H1 (cell line): ENCODE results near the gene TRPC1. TPM values are rescaled to one million over a fixed set of nuclear protein-coding genes. Genes with fewer than 3 reads are reported as not detected.

Experiments
- CTCF ChIA-PET: fragments of 300-600 bp; sonication (Branson Sonifier 250); formaldehyde crosslinking; loops from one replicate; lab custom pipeline; 2021; ENCODE audit not compliant: partially characterized antibody; lab: Charles Lee
- POLR2A ChIA-PET: fragments of 300-600 bp; sonication (Branson Sonifier 250); formaldehyde crosslinking; loops from one replicate; lab custom pipeline; 2021; ENCODE audit warnings: inconsistent platforms; ENCODE audit not compliant: partially characterized antibody; lab: Charles Lee
- DNase-seq, 2 experiments: peaks; one replicate each; pipeline versions ENCODE4 v3.0.0 to v3.0.0-alpha.2; 2010 to 2022; ENCODE audit warnings: low spot score in 2 of 2, low read depth in 1 of 2, mixed read lengths in 1 of 2
- FAIRE-seq: peaks from 2 replicates; lab custom pipeline; 2011; peaks lifted over from hg19 to GRCh38; lab: Jason Lieb, UNC
- H2AFZ ChIP-seq: 2 replicates; pipeline ENCODE4 v1.8.1; 2012; ENCODE audit warnings: low read length, inconsistent platforms
- H2AK5ac ChIP-seq: 2 replicates; pipeline ENCODE4 v1.6.1; 2013; ENCODE audit warnings: low read depth, low read length
- H2BK120ac ChIP-seq: replicated peaks from 2 replicates; pipeline ENCODE3; 2013; ENCODE audit warnings: low read depth, low read length, inconsistent platforms
- H2BK12ac ChIP-seq: 2 replicates; pipeline ENCODE4 v1.6.1; 2013; ENCODE audit warnings: low read depth, low read length
- H2BK15ac ChIP-seq: 2 replicates; pipeline ENCODE4 v1.6.1; 2013; ENCODE audit warnings: low read length
- H2BK20ac ChIP-seq: 2 replicates; pipeline ENCODE4 v1.6.1; 2013; ENCODE audit warnings: low read length
- H2BK5ac ChIP-seq: 2 replicates; pipeline ENCODE4 v1.6.1; 2013; ENCODE audit warnings: low read depth, low read length
- H3K14ac ChIP-seq: 2 replicates; pipeline ENCODE4 v1.6.1; 2013; ENCODE audit warnings: inconsistent platforms; ENCODE audit not compliant: insufficient read length
- H3K18ac ChIP-seq: 2 replicates; pipeline ENCODE4 v1.6.1; 2013; ENCODE audit warnings: low read length; ENCODE audit errors: extremely low read depth
- H3K23ac ChIP-seq: 2 replicates; pipeline ENCODE4 v1.6.1; 2013; ENCODE audit warnings: inconsistent platforms; ENCODE audit not compliant: insufficient read length
- H3K23me2 ChIP-seq: 2 replicates; pipeline ENCODE4 v1.6.1; 2013; ENCODE audit warnings: low read depth, low read length
- H3K27ac ChIP-seq: 2 replicates; pipeline ENCODE4 v1.6.1; 2011; ENCODE audit warnings: low read depth, low read length, inconsistent platforms
- H3K27me3 ChIP-seq, 4 experiments: replicated peaks in 1 of 4; 1 replicate in 1 of 4; 2 replicates in 3 of 4; pipeline versions ENCODE4 v1.6.1 to v1.8.1; 2011 to 2013; ENCODE audit warnings: low read length in 3 of 4, mild to moderate bottlenecking in 3 of 4, inconsistent platforms in 2 of 4, mixed read lengths in 2 of 4, moderate library complexity in 1 of 4; ENCODE audit not compliant: control insufficient read depth in 3 of 4, insufficient read depth in 3 of 4; ENCODE audit errors: extremely low read depth in 1 of 4
- H3K36me3 ChIP-seq, 4 experiments: 2 replicates each; pipeline versions ENCODE4 v1.6.1 to v1.8.1; 2011 to 2013; ENCODE audit warnings: mild to moderate bottlenecking in 4 of 4, low read length in 3 of 4, moderate library complexity in 2 of 4, control low read depth in 1 of 4, inconsistent platforms in 1 of 4; ENCODE audit not compliant: insufficient read depth in 4 of 4, control insufficient read depth in 2 of 4
- H3K4ac ChIP-seq: replicated peaks from 2 replicates; pipeline ENCODE3; 2013; ENCODE audit warnings: low read length, low read depth, mixed read lengths, inconsistent platforms; ENCODE audit not compliant: insufficient read length
- H3K4me1 ChIP-seq, 4 experiments: replicated peaks in 1 of 4; 1 replicate in 1 of 4; 2 replicates in 3 of 4; pipeline versions ENCODE4 v1.6.1 to v1.8.1; 2011 to 2013; ENCODE audit warnings: low read length in 3 of 4, inconsistent platforms in 2 of 4, mixed read lengths in 1 of 4; ENCODE audit not compliant: insufficient read depth in 4 of 4, control insufficient read depth in 3 of 4
- H3K4me2 ChIP-seq, 2 experiments: 2 replicates each; pipeline versions ENCODE4 v1.6.1 to v1.8.1; 2011 to 2013; ENCODE audit warnings: low read depth in 2 of 2, low read length in 2 of 2, control low read depth in 1 of 2, inconsistent platforms in 1 of 2, mild to moderate bottlenecking in 1 of 2; ENCODE audit not compliant: insufficient read depth in 1 of 2
- H3K4me3 ChIP-seq, 4 experiments: fragments of 200-600, 300-600 bp in 1 of 4; sonication (generic), shearing (Covaris generic), sonication (Bioruptor Twin) in 1 of 4; 2 replicates each; pipeline versions ENCODE4 v1.5.1 to v1.8.1; 2011 to 2016; ENCODE audit warnings: low read length in 4 of 4, low read depth in 3 of 4, control low read depth in 2 of 4, inconsistent platforms in 2 of 4, mild to moderate bottlenecking in 2 of 4, mixed read lengths in 1 of 4, moderate library complexity in 1 of 4; ENCODE audit not compliant: insufficient read depth in 2 of 4; ENCODE audit errors: extremely low read depth in 1 of 4
- H3K56ac ChIP-seq: replicated peaks from 2 replicates; pipeline ENCODE3; 2013; ENCODE audit warnings: low read depth, mild to moderate bottlenecking, mixed read lengths, low read length, inconsistent platforms; ENCODE audit not compliant: insufficient read length
- H3K79me1 ChIP-seq: 2 replicates; pipeline ENCODE4 v1.6.1; 2013; ENCODE audit warnings: low read depth, low read length, control low read depth
- H3K79me2 ChIP-seq, 2 experiments: 2 replicates each; pipeline versions ENCODE4 v1.6.1 to v1.8.1; 2012 to 2013; ENCODE audit warnings: low read length in 2 of 2, mild to moderate bottlenecking in 2 of 2, inconsistent platforms in 1 of 2; ENCODE audit not compliant: insufficient read depth in 2 of 2, control insufficient read depth in 1 of 2
- H3K9ac ChIP-seq, 4 experiments: replicated peaks in 1 of 4; 1 replicate in 1 of 4; 2 replicates in 3 of 4; pipeline versions ENCODE4 v1.6.1 to v1.8.1; 2011 to 2013; ENCODE audit warnings: low read depth in 3 of 4, low read length in 3 of 4, control low read depth in 2 of 4, mild to moderate bottlenecking in 2 of 4, moderate library complexity in 2 of 4, inconsistent platforms in 1 of 4; ENCODE audit errors: extremely low read depth in 1 of 4
- H3K9me3 ChIP-seq, 2 experiments: 2 replicates each; pipeline versions ENCODE4 v1.6.1 to v1.8.1; 2012 to 2013; ENCODE audit warnings: mild to moderate bottlenecking in 2 of 2, moderate library complexity in 2 of 2, control low read depth in 1 of 2, inconsistent platforms in 1 of 2, low read depth in 1 of 2, low read length in 1 of 2, mixed read lengths in 1 of 2; ENCODE audit not compliant: insufficient read depth in 2 of 2
- H4K20me1 ChIP-seq, 2 experiments: replicated peaks in 1 of 2; 2 replicates each; pipeline versions ENCODE3 to v1.8.1; 2011 to 2013; ENCODE audit warnings: inconsistent platforms in 2 of 2, low read length in 2 of 2, mild to moderate bottlenecking in 1 of 2; ENCODE audit not compliant: insufficient read depth in 2 of 2, control insufficient read depth in 1 of 2
- H4K5ac ChIP-seq: 2 replicates; pipeline ENCODE4 v1.6.1; 2013; ENCODE audit warnings: low read length, low read depth, mixed read lengths, inconsistent platforms; ENCODE audit not compliant: insufficient read length
- H4K8ac ChIP-seq: 2 replicates; pipeline ENCODE4 v1.8.0; 2013; ENCODE audit warnings: mild to moderate bottlenecking, moderate library complexity, low read length, inconsistent platforms; ENCODE audit not compliant: insufficient read depth; ENCODE audit errors: extremely low read depth
- H4K91ac ChIP-seq: replicated peaks from 2 replicates; pipeline ENCODE3; 2013; ENCODE audit warnings: low read length, mixed read lengths, inconsistent platforms; ENCODE audit not compliant: insufficient read length
- CHD2 ChIP-seq: IDR thresholded peaks from 2 replicates; pipeline ENCODE4 v1.6.1; 2012; ENCODE audit warnings: low read length, improper control_type of control experiment
- CTBP2 ChIP-seq: IDR thresholded peaks from 2 replicates; pipeline ENCODE4 v1.7.0; 2011; ENCODE audit warnings: borderline replicate concordance, mild to moderate bottlenecking, moderate library complexity, mixed read lengths, low read length; ENCODE audit not compliant: insufficient read depth, insufficient read length
- HDAC2 ChIP-seq, 2 experiments: fragments of 300-600 bp in 1 of 2; sonication (generic) in 1 of 2; IDR thresholded peaks; 2 replicates each; pipeline ENCODE4 v1.6.1; 2011 to 2012; ENCODE audit warnings: low read depth in 2 of 2, low read length in 2 of 2, mild to moderate bottlenecking in 2 of 2, moderate library complexity in 2 of 2, borderline replicate concordance in 1 of 2, inconsistent platforms in 1 of 2
- PHF8 ChIP-seq: fragments of 200-600 bp; sonication (generic); conservative IDR thresholded peaks from 2 replicates; pipeline ENCODE4 v1.7.1; 2012; ENCODE audit warnings: low read depth, mild to moderate bottlenecking, inconsistent platforms, low read length, moderate library complexity
- RBBP5 ChIP-seq: IDR thresholded peaks from 2 replicates; pipeline ENCODE4 v1.7.1; 2012; ENCODE audit warnings: low read depth, mild to moderate bottlenecking, inconsistent platforms, low read length, moderate library complexity, borderline replicate concordance
- SRF ChIP-seq: IDR thresholded peaks from 2 replicates; pipeline ENCODE4 v1.6.1; 2011; ENCODE audit warnings: mild to moderate bottlenecking, low read depth, low read length, moderate library complexity
- YY1 ChIP-seq: IDR thresholded peaks from 2 replicates; pipeline ENCODE4 v1.6.1; 2011; ENCODE audit warnings: low read depth, mild to moderate bottlenecking, low read length
- WGBS, 2 experiments: shearing (Covaris generic) in 1 of 2; methylation state at CpG; one replicate each; pipeline versions ENCODE4 v1.1.6 to v1.1.7; 2013 to 2015; ENCODE audit warnings: low lambda C conversion rate in 2 of 2, mixed read lengths in 2 of 2, inconsistent platforms in 1 of 2, low coverage in 1 of 2, missing lambda C conversion rate in 1 of 2; ENCODE audit not compliant: insufficient replicate concordance in 2 of 2, insufficient coverage in 1 of 2, insufficient read length in 1 of 2; ENCODE audit errors: extremely low coverage in 1 of 2, missing lambda C conversion rate in 1 of 2; 5-methylcytosine and 5-hydroxymethylcytosine counted together
- polyA plus RNA-seq, 7 experiments: library from polyadenylated mRNA; depleted of rRNA in 3 of 7; stranded (reverse) in 5 of 7; unstranded in 2 of 7; fragments of >200 nt in 5 of 7; fragments of 200-250 nt in 2 of 7; gene quantifications; 1 replicate in 5 of 7; 2 replicates in 1 of 7; 4 replicates in 1 of 7; pipeline versions ENCODE4 v1.2.1 to v1.2.3, GENCODE V29; 2011 to 2013; ENCODE audit warnings: missing spikeins in 2 of 7, mixed read lengths in 2 of 7
- total RNA-seq: library from RNA; stranded (reverse); fragmentation: NEBNext Ultra II Directional; extraction: Animal tissue kit (Norgen Biotek cat#: 25700); gene quantifications from 2 replicates; pipeline ENCODE4 v1.2.1, GENCODE V29; 2021
- TF ChIP-seq, protein P1 (sequence below): IDR thresholded peaks from 2 replicates; pipeline ENCODE4 v1.6.1; 2012; ENCODE audit warnings: low read length, inconsistent platforms
- TF ChIP-seq, protein P2 (sequence below): IDR thresholded peaks from 2 replicates; pipeline ENCODE4 v1.6.1; 2011; ENCODE audit warnings: low read length, improper control_type of control experiment

The TRPC1 gene
- total and polyA plus RNA-seq, 2 of the 8 experiments (the other 6 are each of a cell fraction or from before 2014, with no cell fraction given): 22.6 to 23.1 TPM

DNA sequence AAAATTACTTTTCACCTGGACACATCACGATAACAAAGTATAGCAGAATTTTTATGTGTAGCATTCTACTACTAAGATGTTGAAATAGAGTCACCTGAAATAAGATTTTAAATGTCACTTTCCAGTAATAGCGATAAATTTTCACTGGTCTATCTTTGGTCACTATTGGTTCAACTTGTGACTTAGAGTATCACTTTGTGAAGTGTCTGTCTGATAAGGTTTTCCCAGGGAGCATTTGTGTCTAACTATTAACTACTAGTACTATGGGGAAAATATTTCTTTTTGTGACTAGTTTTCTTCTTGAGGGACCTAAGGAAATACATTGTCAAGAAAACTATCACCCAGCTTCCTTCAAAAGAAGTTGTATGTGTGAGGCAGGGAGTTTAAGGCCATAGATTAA lies 11.0 kb downstream of the TRPC1 start:
- CTCF ChIA-PET: no interaction called here
- H2BK15ac ChIP-seq: no peak overlapping the region
- no peak for FAIRE-seq

More for the DNA sequence above, 11.0 kb downstream of the TRPC1 start:
- no peak overlapping the region for H3K14ac ChIP-seq
- peaks cover 0 to 3% (median 0%) of the 10 kb centered on the region in 4 experiments; a peak in 1 of 7 replicates for H3K4me1 ChIP-seq
- no peaks in the 10 kb centered on the region for H3K9me3 ChIP-seq
- H3K56ac ChIP-seq: no peak overlapping the region
- no peak overlapping the region for H2BK20ac ChIP-seq
- H3K27ac ChIP-seq: no peak overlapping the region
- H2AK5ac ChIP-seq: no peak overlapping the region
- H3K36me3 ChIP-seq: peaks cover 0 to 3% (median 0%) of the 10 kb centered on the region in 4 experiments; a peak in 1 of 8 replicates
- no peak overlapping the region for H2BK120ac ChIP-seq
- TF ChIP-seq HDAC2 (IDR thresholded peaks at IDR 0.05; ENCODE audit: borderline replicate concordance in 1 of 2, low read depth in 2 of 2, low read length in 2 of 2): no peak
- TF ChIP-seq RBBP5: no peak
- TF ChIP-seq PHF8: no peak
- no peak for TF ChIP-seq SRF
- no peak for TF ChIP-seq CTBP2
- TF ChIP-seq, protein P1, sequence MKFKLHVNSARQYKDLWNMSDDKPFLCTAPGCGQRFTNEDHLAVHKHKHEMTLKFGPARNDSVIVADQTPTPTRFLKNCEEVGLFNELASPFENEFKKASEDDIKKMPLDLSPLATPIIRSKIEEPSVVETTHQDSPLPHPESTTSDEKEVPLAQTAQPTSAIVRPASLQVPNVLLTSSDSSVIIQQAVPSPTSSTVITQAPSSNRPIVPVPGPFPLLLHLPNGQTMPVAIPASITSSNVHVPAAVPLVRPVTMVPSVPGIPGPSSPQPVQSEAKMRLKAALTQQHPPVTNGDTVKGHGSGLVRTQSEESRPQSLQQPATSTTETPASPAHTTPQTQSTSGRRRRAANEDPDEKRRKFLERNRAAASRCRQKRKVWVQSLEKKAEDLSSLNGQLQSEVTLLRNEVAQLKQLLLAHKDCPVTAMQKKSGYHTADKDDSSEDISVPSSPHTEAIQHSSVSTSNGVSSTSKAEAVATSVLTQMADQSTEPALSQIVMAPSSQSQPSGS: no peak
- no peak for TF ChIP-seq CHD2
- no peak for TF ChIP-seq YY1
- TF ChIP-seq, protein P2, sequence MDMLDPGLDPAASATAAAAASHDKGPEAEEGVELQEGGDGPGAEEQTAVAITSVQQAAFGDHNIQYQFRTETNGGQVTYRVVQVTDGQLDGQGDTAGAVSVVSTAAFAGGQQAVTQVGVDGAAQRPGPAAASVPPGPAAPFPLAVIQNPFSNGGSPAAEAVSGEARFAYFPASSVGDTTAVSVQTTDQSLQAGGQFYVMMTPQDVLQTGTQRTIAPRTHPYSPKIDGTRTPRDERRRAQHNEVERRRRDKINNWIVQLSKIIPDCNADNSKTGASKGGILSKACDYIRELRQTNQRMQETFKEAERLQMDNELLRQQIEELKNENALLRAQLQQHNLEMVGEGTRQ: no peak
- H3K4me3 ChIP-seq: no peak overlapping the region
- no peak for DNase-seq
- H4K5ac ChIP-seq: no peak overlapping the region
- peaks cover 2% of the 10 kb centered on the region; the same call in 1 of the 2 replicates for H3K79me1 ChIP-seq
- no peak overlapping the region for H2BK5ac ChIP-seq
- H4K91ac ChIP-seq: no peak overlapping the region
- H3K23ac ChIP-seq: no peak overlapping the region
- H3K9ac ChIP-seq: no peak overlapping the region
- peaks cover 1 to 3% of the 10 kb centered on the region in 2 experiments for H4K20me1 ChIP-seq
- H3K4me2 ChIP-seq: no peak overlapping the region
- no peak overlapping the region for H3K18ac ChIP-seq
- no peak overlapping the region for H2AFZ ChIP-seq
- H2BK12ac ChIP-seq: no peak overlapping the region
- peaks cover 0 to 1% (median 0%) of the 10 kb centered on the region in 4 experiments; a peak in 1 of 7 replicates for H3K27me3 ChIP-seq
- H3K23me2 ChIP-seq: no peaks in the 10 kb centered on the region
- WGBS, 2 experiments: 92% methylated on average over 2 of the region's 2 CpGs; no CpG with 5 or more reads in 1 of the 2 experiments
- H3K79me2 ChIP-seq: peaks cover 0 to 17% of the 10 kb centered on the region in 2 experiments; a peak in 2 of 4 replicates
- no peak overlapping the region for H3K4ac ChIP-seq
- no peak overlapping the region for H4K8ac ChIP-seq
- POLR2A ChIA-PET: interaction anchor here (3.3 kb wide), 1 partner anchor 11 kb away, joined by 9 read pairs; the partner anchor contains the start of gene TRPC1
